WTC11 (cell line): Measurements from ENCODE around the gene GOLGA6L2. TPM values are rescaled to one million over a fixed set of nuclear protein-coding genes. Genes with fewer than 3 reads are reported as not detected.

ENCODE experiments used
- ATAC-seq: fragments of 200-7000 bp; cut with Tn5 transposase; 2 replicates; pipeline ENCODE4 v1.10.0; 2021; ENCODE audit warnings: mild to moderate bottlenecking, moderate library complexity
- CTCF ChIA-PET: fragments of 300-600 bp; sonication (Branson Sonifier 250); formaldehyde crosslinking; loops from one replicate; lab custom pipeline; 2021; ENCODE audit warnings: antibody characterized with exemption; lab: Charles Lee
- POLR2A ChIA-PET: fragments of 350-600 bp; sonication (Branson Sonifier 250); formaldehyde crosslinking; loops from one replicate; lab custom pipeline; 2021; ENCODE audit warnings: antibody characterized with exemption; lab: Charles Lee
- DNase-seq: peaks from one replicate; pipeline ENCODE4 v3.0.0; 2021; ENCODE audit warnings: low spot score
- H3K27ac Mint-ChIP-seq: 2 replicates; pipeline ENCODE4 v1.8.0; 2021; ENCODE audit warnings: mixed read lengths
- H3K27me3 Mint-ChIP-seq: 2 replicates; pipeline ENCODE4 v1.8.0; 2021; ENCODE audit warnings: low read depth, mild to moderate bottlenecking, moderate library complexity, mixed read lengths
- H3K36me3 Mint-ChIP-seq: 2 replicates; pipeline ENCODE4 v1.8.0; 2021; ENCODE audit warnings: mixed read lengths
- H3K4me1 Mint-ChIP-seq: 2 replicates; pipeline ENCODE4 v1.8.0; 2022; ENCODE audit warnings: mixed read lengths
- H3K4me3 Mint-ChIP-seq: 2 replicates; pipeline ENCODE4 v1.8.0; 2021; ENCODE audit warnings: mild to moderate bottlenecking, moderate library complexity, mixed read lengths
- H3K9me3 Mint-ChIP-seq: 2 replicates; pipeline ENCODE4 v1.8.0; 2021; ENCODE audit warnings: mixed read lengths
- SOX15 ChIP-seq: fragments of 250-450 bp; sonication (Bioruptor Pico); IDR thresholded peaks from 2 replicates; pipeline ENCODE4 v1.9.0; 2021; ENCODE audit warnings: mild to moderate bottlenecking
- SP1 ChIP-seq: sonication (generic); formaldehyde crosslinking; conservative IDR thresholded peaks from 2 replicates; pipeline ENCODE4 v1.8.1; 2022; ENCODE audit warnings: missing genetic modification reagents
- TP53 ChIP-seq: sonication (generic); formaldehyde crosslinking; IDR thresholded peaks from 2 replicates; pipeline ENCODE4 v1.8.1; 2023; ENCODE audit warnings: mild to moderate bottlenecking, missing genetic modification reagents
- ZBTB21 ChIP-seq: sonication (generic); formaldehyde crosslinking; IDR thresholded peaks from 2 replicates; pipeline ENCODE4 v1.8.1; 2023; ENCODE audit warnings: mild to moderate bottlenecking, missing genetic modification reagents, borderline replicate concordance
- ZNF263 ChIP-seq: sonication (generic); formaldehyde crosslinking; IDR thresholded peaks from 2 replicates; pipeline ENCODE4 v1.8.1; 2022; ENCODE audit warnings: low read depth, mild to moderate bottlenecking, moderate library complexity, missing genetic modification reagents
- total RNA-seq: library from RNA; stranded (reverse); gene quantifications from 3 replicates; pipeline ENCODE4 v1.2.3, GENCODE V29; 2021
- TF ChIP-seq, protein P1 (sequence below): sonication (generic); formaldehyde crosslinking; IDR thresholded peaks from 2 replicates; pipeline ENCODE4 v1.8.1; 2022; ENCODE audit warnings: low read depth, mild to moderate bottlenecking, moderate library complexity, missing genetic modification reagents, borderline replicate concordance
- TF ChIP-seq, protein P2 (sequence below): sonication (generic); formaldehyde crosslinking; IDR thresholded peaks from 2 replicates; pipeline ENCODE4 v1.8.0; 2023; ENCODE audit warnings: mild to moderate bottlenecking, missing genetic modification reagents
- TF ChIP-seq, protein P3 (sequence below): sonication (generic); formaldehyde crosslinking; IDR thresholded peaks from 2 replicates; pipeline ENCODE4 v1.8.1; 2023; ENCODE audit warnings: mild to moderate bottlenecking, missing genetic modification reagents
- TF ChIP-seq, protein P4 (sequence below): fragments of 250-450 bp; sonication (Bioruptor Pico); IDR thresholded peaks from 2 replicates; pipeline ENCODE4 v1.9.0; 2021; ENCODE audit warnings: mild to moderate bottlenecking, borderline replicate concordance
- TF ChIP-seq, protein P5 (sequence below): sonication (generic); formaldehyde crosslinking; IDR thresholded peaks from 2 replicates; pipeline ENCODE4 v1.8.1; 2022; ENCODE audit warnings: mild to moderate bottlenecking, moderate library complexity, missing genetic modification reagents
- TF ChIP-seq, protein P6 (sequence below): fragments of 250-450 bp; sonication (Bioruptor Pico); IDR thresholded peaks from 2 replicates; pipeline ENCODE4 v2.1.2; 2022; ENCODE audit warnings: mild to moderate bottlenecking, moderate library complexity

Gene GOLGA6L2
- total RNA-seq, 1 experiment from 2014 or later = not detected

DNA sequence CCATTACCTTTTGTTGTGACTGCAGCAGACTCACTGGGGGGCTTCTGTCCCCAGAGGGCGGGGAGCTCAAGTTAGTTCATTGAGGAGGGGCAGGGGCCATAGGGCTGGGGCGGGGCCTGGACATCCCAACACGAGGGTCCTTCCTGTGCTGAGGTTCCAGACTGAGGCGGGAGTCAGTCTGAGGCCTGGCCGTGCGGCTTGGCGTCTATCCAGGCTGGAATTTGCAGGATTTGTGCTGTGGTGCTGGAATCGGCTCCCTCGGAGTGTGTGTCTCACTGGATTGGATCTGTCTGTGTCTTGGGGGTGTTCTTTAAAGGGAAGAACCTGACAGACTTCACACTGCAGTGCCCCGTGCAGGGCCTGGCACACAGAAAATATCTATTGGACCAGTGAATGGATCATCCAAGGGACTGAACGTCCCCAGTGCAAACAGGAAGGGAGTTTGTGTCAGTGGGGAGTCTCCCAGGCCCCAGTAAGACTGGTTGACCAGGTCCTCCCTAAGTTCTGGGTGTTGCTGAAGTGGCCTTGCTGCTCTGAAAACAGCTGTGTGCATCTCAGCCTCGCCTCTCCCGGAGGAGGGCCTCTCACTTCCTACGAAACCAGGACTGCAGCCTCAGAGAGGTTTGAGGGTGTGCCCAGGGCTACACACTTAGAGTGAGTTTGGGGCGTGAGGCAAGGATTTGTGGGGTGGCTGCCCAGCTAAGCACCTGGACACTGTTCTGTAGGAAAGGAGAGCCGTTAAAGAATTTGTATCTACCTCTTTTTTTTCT lies 26.1 kb downstream of the GOLGA6L2 start:
- no peak for ATAC-seq
- no peak overlapping the region for H3K27ac Mint-ChIP-seq
- H3K36me3 Mint-ChIP-seq = peaks cover 21% of the 10 kb centered on the region
- ChIA-PET CTCF (no interaction called here), POLR2A (no interaction called here)
- no peak for DNase-seq
- H3K9me3 Mint-ChIP-seq = peaks cover 19% of the 10 kb centered on the region
- H3K4me1 Mint-ChIP-seq = no peaks in the 10 kb centered on the region; the same call in 1 of the 2 replicates
- TF ChIP-seq ZNF263 (CRISPR knock-in tag) (no peak), ZBTB21 (no peak), SOX15 (no peak), SP1 (no peak), TP53 (CRISPR knock-in tag) (no peak)
- TF ChIP-seq, protein P1, sequence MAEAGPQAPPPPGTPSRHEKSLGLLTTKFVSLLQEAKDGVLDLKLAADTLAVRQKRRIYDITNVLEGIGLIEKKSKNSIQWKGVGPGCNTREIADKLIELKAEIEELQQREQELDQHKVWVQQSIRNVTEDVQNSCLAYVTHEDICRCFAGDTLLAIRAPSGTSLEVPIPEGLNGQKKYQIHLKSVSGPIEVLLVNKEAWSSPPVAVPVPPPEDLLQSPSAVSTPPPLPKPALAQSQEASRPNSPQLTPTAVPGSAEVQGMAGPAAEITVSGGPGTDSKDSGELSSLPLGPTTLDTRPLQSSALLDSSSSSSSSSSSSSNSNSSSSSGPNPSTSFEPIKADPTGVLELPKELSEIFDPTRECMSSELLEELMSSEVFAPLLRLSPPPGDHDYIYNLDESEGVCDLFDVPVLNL (CRISPR knock-in tag) = no peak
- TF ChIP-seq, protein P2, sequence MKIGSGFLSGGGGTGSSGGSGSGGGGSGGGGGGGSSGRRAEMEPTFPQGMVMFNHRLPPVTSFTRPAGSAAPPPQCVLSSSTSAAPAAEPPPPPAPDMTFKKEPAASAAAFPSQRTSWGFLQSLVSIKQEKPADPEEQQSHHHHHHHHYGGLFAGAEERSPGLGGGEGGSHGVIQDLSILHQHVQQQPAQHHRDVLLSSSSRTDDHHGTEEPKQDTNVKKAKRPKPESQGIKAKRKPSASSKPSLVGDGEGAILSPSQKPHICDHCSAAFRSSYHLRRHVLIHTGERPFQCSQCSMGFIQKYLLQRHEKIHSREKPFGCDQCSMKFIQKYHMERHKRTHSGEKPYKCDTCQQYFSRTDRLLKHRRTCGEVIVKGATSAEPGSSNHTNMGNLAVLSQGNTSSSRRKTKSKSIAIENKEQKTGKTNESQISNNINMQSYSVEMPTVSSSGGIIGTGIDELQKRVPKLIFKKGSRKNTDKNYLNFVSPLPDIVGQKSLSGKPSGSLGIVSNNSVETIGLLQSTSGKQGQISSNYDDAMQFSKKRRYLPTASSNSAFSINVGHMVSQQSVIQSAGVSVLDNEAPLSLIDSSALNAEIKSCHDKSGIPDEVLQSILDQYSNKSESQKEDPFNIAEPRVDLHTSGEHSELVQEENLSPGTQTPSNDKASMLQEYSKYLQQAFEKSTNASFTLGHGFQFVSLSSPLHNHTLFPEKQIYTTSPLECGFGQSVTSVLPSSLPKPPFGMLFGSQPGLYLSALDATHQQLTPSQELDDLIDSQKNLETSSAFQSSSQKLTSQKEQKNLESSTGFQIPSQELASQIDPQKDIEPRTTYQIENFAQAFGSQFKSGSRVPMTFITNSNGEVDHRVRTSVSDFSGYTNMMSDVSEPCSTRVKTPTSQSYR (CRISPR knock-in tag) = no peak
- TF ChIP-seq, protein P3, sequence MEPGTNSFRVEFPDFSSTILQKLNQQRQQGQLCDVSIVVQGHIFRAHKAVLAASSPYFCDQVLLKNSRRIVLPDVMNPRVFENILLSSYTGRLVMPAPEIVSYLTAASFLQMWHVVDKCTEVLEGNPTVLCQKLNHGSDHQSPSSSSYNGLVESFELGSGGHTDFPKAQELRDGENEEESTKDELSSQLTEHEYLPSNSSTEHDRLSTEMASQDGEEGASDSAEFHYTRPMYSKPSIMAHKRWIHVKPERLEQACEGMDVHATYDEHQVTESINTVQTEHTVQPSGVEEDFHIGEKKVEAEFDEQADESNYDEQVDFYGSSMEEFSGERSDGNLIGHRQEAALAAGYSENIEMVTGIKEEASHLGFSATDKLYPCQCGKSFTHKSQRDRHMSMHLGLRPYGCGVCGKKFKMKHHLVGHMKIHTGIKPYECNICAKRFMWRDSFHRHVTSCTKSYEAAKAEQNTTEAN (CRISPR knock-in tag) = no peak
- TF ChIP-seq, protein P4, sequence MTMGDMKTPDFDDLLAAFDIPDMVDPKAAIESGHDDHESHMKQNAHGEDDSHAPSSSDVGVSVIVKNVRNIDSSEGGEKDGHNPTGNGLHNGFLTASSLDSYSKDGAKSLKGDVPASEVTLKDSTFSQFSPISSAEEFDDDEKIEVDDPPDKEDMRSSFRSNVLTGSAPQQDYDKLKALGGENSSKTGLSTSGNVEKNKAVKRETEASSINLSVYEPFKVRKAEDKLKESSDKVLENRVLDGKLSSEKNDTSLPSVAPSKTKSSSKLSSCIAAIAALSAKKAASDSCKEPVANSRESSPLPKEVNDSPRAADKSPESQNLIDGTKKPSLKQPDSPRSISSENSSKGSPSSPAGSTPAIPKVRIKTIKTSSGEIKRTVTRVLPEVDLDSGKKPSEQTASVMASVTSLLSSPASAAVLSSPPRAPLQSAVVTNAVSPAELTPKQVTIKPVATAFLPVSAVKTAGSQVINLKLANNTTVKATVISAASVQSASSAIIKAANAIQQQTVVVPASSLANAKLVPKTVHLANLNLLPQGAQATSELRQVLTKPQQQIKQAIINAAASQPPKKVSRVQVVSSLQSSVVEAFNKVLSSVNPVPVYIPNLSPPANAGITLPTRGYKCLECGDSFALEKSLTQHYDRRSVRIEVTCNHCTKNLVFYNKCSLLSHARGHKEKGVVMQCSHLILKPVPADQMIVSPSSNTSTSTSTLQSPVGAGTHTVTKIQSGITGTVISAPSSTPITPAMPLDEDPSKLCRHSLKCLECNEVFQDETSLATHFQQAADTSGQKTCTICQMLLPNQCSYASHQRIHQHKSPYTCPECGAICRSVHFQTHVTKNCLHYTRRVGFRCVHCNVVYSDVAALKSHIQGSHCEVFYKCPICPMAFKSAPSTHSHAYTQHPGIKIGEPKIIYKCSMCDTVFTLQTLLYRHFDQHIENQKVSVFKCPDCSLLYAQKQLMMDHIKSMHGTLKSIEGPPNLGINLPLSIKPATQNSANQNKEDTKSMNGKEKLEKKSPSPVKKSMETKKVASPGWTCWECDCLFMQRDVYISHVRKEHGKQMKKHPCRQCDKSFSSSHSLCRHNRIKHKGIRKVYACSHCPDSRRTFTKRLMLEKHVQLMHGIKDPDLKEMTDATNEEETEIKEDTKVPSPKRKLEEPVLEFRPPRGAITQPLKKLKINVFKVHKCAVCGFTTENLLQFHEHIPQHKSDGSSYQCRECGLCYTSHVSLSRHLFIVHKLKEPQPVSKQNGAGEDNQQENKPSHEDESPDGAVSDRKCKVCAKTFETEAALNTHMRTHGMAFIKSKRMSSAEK = no peak
- TF ChIP-seq, protein P5, sequence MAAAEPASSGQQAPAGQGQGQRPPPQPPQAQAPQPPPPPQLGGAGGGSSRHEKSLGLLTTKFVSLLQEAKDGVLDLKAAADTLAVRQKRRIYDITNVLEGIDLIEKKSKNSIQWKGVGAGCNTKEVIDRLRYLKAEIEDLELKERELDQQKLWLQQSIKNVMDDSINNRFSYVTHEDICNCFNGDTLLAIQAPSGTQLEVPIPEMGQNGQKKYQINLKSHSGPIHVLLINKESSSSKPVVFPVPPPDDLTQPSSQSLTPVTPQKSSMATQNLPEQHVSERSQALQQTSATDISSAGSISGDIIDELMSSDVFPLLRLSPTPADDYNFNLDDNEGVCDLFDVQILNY = no peak
- TF ChIP-seq, protein P6, sequence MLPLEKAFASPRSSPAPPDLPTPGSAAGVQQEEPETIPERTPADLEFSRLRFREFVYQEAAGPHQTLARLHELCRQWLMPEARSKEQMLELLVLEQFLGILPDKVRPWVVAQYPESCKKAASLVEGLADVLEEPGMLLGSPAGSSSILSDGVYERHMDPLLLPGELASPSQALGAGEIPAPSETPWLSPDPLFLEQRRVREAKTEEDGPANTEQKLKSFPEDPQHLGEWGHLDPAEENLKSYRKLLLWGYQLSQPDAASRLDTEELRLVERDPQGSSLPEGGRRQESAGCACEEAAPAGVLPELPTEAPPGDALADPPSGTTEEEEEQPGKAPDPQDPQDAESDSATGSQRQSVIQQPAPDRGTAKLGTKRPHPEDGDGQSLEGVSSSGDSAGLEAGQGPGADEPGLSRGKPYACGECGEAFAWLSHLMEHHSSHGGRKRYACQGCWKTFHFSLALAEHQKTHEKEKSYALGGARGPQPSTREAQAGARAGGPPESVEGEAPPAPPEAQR (CRISPR knock-in tag) = no peak
- no peaks in the 10 kb centered on the region; the same call in 1 of the 2 replicates for H3K27me3 Mint-ChIP-seq
- no peak overlapping the region for H3K4me3 Mint-ChIP-seq
